ENCODE measurements around the gene ATP6V0C.
A peak's percentile ranks its signal among the peaks of the same experiment; 100 is the strongest.
"Not testable (repeated sequence)": the region's sequence is repeated elsewhere in the genome, so short reads cannot be mapped to it uniquely, and the experiment has no call there.

The ATP6V0C gene

DNA sequence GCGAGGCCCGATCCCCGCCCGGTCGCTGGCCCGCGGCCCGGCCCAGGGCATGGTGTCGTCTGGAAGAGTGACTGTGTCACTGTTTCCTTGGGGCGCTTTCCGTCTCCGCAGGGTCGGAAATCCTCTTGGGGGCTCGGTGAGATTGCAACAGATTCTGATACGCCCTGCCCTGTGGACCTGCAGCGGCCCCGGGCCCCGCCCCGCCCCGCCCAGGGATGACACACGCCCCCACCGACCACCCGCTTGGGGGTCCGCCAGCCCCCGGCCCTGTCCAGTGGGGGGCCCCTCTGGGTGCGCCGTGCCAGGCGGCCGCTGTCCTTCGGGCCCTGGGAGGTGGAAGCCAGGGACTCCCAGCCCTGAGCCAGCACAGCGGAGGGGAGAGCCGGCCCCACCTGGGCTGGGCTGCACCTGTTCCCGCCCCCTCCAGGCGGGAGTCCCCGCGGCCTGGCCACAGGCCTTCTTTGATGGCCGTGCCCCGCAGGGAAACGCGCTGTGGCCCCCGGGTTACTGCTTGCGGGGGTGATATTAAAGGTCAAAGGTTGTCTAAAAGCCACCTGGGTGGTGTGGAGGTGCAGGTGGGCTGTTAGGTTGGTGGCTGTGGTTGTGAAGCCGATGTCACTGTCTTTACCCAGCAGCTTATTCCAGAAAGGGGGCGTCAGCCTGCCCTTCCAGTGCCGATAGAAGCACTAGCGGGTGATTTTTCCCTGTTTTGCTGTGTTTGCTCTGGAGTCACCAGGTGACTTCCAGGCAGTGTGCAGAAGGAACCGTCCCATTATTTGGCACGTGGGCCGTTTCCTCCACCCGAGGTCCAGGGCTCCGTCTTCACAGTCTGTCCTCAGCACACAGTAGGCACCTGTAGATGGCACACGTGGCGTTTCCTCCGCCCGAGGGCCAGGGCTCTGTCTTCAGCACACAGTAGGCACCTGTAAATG lies 38.1 kb upstream of the ATP6V0C start:
- DNase-seq = peak in 1 of 2 experiments; percentile 51

- DNase-seq = no peak
Measured at GRCh38 chr16:2476345-2476720, 37.4 kb upstream of the ATP6V0C start.

- DNase-seq = no peak
Measured at GRCh38 chr16:2476741-2477140, 37.0 kb upstream of the ATP6V0C start.

GRCh38 chr16:2477327-2477726 lies 36.4 kb upstream of the ATP6V0C start:
- DNase-seq = no peak

DNA sequence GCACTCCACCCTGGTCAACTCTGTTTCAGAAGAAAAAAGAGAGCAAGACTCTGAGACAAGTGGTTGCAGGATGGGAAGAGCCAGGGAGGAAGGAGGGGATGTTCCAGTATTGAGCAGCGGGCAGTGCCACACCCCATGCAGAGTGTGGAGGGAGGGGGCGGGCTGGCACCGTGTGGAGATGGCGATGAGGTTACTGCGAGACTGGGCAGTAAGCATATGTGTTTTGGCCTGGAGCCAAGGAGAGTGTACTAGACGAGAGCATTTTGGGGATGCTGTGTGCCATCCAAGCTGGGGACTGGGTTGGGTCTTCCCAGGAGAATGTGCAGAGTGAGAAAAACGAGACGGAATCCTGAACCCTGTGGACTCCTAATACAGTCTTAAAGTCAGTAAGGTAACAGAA lies 35.5 kb upstream of the ATP6V0C start:
- peak in 1 of 2 experiments; percentile 37 for DNase-seq

GRCh38 chr16:2479996-2480395 lies 33.8 kb upstream of the ATP6V0C start:
- DNase-seq = not testable (repeated sequence)

DNA sequence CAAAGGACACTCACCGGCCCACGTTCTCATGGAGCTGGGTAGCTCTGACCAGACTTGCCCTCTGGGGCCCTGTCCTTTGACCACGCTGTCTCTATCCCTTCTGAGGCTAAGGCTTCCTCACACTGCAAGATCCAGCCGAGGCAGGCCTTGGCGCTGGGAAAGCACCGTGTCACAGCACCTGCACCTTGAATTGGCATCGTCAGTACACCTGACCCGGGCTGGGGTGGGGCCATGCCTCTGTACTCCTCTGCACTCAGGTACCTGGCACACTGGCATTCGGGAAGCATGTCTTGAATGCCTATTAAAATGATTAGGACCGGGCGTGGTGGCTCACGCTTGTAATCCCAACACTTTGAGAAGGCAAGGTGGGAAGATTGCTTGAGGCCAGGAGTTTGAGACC lies 32.8 kb upstream of the ATP6V0C start:
- no peak for DNase-seq

DNA sequence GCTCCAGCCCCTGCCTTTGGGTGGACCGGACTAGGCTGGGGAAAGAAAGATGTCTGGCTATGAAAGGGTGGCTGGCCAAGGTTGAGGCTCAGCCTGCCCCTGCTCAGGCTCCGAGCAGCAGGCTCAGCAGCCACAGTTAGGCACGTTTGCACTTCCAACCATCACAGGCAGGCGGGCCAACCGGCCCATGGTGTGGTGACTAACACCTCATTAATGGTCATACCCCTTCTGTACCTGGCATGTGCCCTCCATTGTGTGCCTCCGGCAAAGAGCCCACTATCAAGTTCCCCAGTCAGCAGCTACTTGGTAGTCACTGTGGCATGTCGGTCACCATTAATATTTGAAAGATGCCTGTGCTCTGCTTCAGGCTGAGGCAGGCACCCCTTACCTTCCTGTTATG lies 32.1 kb upstream of the ATP6V0C start:
- DNase-seq = no peak

- DNase-seq = no peak
Measured at GRCh38 chr16:2482249-2482648, 31.5 kb upstream of the ATP6V0C start.

DNA sequence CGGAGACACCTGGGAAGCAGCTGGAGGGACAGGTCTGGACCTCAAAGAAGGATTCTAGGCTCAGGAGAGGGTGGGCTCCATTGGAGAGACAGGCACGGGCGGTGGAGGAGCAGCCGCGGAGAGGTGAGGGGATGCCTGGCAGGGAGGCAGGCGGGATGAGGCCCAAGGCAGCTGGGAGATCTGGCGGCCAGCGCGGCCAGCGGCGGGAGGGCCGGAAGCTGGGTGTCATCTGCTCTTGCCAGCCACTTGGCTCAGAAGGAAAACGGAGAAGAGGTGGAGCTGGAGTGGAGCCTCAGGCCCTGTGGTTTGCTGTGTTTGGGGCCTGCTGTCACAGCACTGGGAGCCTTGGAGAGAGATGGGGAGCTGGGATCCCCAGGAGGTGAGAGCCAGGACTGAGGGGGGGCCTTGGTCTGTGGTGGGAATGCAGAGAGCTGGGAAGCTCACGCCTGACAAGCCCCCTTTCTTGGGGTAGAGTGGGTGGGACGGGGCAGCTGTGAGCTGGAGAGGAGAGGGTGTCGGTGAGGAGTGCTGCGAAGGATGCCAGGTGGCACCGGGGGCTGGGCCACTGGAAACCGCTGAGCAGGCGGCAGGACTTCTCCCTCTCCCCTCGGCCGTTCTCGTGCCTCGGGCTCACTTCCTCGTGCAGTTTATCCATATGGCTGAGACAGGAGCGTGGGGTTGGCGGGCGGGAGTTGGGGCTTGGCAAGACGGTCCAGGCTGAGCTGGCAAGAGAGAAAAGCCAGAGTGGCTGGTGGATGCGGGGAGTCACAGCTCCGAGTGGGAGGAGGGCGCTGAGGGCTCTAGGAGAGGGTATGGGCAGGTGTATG lies 30.8 kb upstream of the ATP6V0C start:
- peak in 1 of 2 experiments; percentile 37 for DNase-seq

DNA sequence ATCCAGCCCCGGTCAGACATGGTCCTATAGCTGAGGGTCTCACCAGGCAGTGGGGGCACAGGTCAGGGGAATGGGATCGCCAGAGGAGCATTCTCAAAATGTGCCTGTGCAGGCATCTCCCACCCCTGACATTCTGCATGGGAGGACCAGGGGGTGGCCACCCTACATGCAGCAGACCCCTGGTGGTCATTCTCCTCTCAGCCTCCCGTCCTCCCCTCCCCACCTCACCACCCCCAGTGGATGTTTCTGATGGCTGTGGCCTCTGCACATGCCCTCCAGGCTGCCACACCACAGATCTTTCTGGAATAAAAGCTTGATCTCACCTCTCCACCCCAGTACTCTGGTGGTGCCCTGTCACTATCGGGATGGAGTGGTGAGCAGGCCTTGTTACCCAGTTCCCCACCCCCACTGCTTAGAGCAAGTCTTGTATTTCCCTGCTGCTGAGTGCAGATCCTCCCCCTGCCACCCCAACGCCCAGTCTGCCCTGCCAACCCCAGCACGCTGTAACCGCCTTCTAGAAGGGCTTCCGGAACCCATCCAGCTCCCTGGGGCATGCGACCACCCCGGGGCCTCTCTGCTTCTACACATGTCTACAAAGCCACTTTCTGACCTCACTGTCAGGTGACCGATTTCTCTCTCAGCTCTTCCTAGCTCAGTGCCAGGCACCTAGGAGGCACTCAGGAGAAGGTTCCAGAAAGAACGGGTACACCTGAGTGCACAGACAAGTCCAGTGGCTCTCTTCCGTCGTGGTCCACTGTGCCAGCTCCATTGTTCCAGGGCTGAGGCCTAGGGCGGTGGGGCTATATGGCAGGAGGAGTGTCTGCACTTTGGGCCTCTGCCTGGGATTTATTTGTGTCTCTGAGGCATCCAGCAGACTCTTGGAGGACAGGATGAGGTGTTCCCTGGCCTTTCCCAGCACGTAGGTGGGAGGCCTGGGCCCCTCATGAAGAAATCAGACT lies 29.5 kb upstream of the ATP6V0C start:
- DNase-seq = no peak

- DNase-seq = no peak
Measured at GRCh38 chr16:2484898-2485508, 28.7 kb upstream of the ATP6V0C start.

- DNase-seq = no peak
Measured at GRCh38 chr16:2485811-2486507, 27.8 kb upstream of the ATP6V0C start.

GRCh38 chr16:2486645-2487516 lies 26.9 kb upstream of the ATP6V0C start:
- no peak for DNase-seq

GRCh38 chr16:2487517-2487842 lies 26.3 kb upstream of the ATP6V0C start:
- DNase-seq = no peak

- DNase-seq = no peak
Measured at GRCh38 chr16:2487903-2488531, 25.7 kb upstream of the ATP6V0C start.

DNA sequence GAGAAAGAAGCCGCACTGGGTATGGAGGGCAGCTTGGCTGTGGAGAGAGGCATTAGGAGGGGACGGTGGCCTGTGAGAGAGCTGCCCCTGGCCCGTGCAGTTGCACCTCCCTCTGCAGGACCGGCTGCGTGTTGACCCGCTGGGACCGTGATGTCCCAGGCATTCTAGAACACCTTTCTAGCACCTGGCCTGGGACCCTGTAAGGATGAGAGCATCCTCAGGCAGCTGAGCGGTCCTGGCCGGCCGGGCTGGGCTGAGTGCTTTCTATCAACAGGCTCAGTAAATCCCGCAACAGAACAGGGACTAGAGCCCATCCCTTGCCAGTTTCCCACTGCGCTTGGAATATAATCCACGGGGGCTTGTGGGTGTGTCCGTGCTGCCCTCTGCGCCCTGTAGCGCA lies 24.2 kb upstream of the ATP6V0C start:
- no peak for DNase-seq

- DNase-seq = no peak
Measured at GRCh38 chr16:2490190-2491105, 23.3 kb upstream of the ATP6V0C start.

DNA sequence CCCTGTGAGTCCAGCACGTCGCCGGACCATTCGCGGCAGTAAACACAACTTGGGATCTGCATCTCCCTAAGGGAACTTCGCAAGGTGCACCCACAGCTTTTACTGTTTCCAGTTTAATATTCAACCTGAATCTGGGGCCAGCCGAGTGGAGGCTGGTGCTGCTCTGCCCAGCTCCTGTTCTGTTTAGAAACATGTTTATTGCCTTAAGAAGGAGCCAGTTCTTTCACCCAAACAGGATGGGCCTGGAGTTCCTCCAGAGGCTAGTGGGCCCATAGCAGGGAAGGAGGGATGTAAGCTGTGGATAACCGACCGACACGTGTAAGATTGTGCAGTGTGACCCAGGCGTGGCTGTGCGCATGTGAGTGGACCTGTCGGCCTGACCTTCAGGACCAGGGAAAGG lies 21.5 kb upstream of the ATP6V0C start:
- no peak for DNase-seq
